AG09319 (cell line): Measurements from ENCODE around the gene COPS4.
"Not testable (repeated sequence)": the region's sequence is repeated elsewhere in the genome, so short reads cannot be mapped to it uniquely, and the experiment has no call there.

Experiments used
- DNase-seq: peaks from one replicate; pipeline ENCODE4 v3.0.0-alpha.2; 2010; ENCODE audit warnings: low read depth; ENCODE audit errors: extremely low read depth
- CTCF ChIP-seq: IDR thresholded peaks from 2 replicates; pipeline ENCODE4 v1.5.1; 2011; ENCODE audit warnings: low read depth, mild to moderate bottlenecking, inconsistent platforms, low read length, moderate library complexity

The COPS4 gene

DNA sequence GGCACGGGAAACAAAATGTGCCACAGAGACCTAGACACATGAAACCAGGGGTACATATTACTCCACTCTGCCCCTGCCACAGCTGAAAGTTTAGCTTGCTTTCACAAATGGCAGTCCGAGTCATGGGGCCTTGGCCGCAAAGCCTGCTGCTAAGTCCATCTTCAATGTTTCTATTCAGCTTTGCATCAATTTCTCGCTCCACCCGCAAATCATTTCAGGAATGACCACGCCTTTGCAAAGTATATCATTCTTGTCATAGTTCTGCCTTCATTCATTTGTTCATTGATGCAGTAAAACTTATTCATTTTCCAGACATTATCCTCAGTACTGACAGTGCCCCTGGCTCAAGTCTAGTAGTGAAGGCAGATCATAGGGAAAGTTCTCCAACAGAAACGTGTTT, 70.0 kb downstream of the COPS4 start:
- no peak for TF ChIP-seq CTCF
- no peak for DNase-seq

GRCh38 chr4:83107631-83108030, 72.6 kb downstream of the COPS4 start:
- DNase-seq: no peak
- TF ChIP-seq CTCF: no peak

- no peak for TF ChIP-seq CTCF
- DNase-seq: no peak
Observed at GRCh38 chr4:83108101-83108861, 73.3 kb downstream of the COPS4 start.

DNA sequence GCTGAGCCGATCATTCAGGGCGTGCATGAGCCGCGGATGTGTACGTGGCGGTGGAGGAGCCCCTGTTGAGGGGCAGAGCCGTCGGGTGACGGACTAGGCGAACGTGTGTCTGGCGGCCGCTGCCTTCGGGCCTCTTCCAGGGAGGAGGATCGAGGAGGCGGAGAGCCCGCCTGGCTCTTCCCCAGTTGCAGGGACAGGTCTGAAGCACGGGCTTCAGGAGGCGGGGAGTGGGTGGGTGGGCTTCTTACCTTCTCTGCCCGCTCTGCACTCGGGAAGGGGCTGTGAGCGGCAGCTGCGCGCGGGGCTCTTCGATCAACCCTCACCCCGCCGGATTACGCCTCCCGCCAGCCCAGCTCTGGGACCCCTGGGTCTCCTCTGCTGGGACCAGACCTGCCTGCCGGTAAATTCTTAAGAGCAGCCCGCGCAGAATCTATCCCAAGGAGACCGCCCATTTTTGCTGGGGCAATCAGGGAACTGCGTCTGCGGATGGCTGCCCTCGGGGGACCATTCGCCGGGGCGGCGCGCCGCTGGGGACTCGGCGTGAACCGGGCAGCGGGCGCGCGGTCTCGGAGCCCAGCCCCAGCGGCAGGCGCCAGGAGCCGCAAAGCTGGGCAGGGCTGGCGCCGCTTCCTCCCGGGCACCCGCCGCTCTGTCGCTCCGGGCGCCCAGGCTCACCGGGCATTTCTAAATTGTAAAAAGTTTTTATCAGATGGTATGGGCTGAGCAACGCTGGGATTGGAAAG, 74.7 kb downstream of the COPS4 start:
- no peak for TF ChIP-seq CTCF
- DNase-seq: no peak

DNA sequence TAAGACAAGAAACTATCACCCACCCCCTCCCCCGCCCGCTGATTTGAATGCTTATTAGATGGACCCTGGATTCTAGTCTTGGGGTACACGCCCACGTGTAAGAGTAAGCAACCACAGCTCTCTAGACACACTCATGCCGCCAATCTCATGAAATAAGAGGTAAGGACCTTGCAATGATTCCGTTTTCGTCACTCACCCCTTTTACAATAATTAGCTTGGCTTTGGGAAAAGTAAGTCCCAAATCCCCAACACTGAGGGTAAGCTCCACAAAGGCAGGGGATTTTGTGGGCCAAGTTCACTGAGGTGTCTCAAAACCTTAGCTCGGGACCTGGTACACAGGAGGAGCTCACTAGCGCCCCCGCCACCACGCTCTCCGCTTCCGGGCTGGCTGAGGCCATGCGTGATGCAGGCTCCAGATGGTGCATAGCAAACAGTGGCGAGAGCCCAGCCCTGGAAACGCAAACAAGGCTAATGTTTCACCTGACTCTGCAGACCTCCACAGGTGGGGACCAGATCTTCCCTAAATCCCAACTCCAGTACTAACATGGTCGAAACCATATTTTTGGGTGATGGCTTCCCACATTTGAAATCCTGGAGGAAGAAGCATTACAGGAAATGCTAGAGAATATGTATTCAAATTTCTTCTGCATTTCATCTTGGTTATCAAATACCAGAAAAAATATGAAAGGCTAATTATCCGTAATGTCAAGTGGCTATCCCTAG, 75.4 kb downstream of the COPS4 start:
- TF ChIP-seq CTCF: peak; percentile 83

DNA sequence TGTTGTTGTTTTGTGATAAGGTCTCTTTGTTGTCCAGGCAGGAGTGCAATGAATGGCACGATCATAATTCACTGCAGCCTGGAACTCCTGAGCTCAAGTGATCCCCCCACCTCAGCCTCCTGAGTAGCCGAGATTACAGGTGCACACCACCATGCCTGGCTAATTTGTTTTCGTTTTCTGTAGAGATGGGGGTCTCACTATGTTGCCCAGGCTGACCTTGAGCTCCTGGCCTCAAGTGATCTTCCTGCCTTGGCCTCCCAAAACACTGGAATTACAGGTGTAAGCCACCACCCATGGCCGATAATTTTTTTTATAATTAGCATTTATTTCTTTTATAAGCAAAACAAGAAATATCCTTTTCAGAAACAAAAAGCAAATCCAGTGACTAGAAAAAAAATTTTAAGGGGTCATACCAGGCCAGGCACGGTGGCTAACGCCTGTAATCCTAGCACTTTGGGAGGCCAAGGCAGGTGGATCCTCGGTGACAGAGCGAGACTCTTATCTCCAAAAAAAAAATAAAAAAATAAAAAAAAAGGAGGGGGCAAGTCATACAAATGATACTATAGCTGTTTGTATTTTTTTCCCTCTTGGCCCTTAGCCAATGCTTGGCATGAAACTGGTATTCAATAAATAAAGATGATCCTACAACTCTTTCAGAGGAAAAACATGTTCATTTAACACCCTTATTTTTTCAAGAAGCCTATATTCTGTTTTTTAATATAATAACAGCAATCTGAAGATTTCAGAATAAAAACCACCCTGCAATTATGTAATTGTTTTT, 76.2 kb downstream of the COPS4 start:
- no peak for TF ChIP-seq CTCF
- no peak for DNase-seq

More for the DNA sequence above, 75.4 kb downstream of the COPS4 start:
- DNase-seq: peak; percentile 54

GRCh38 chr4:83111751-83112141, 76.8 kb downstream of the COPS4 start:
- not testable (repeated sequence) for DNase-seq
